ENCODE results near the gene KCNK16. TPM values are rescaled to one million over a fixed set of nuclear protein-coding genes. Genes with fewer than 3 reads are reported as not detected.

Gene KCNK16
- total and polyA plus RNA-seq, 2 donors (not counting 1 experiment from before 2014, with no cell fraction given), result not detected

- 94% methylated on average over 4 of the region's 7 CpGs for WGBS (ENCODE audit: insufficient coverage)
- TF ChIP-seq EZH2 (IDR thresholded peaks at IDR 0.05; ENCODE audit: borderline replicate concordance, insufficient read depth, low read depth, low read length, poor library complexity, severe bottlenecking) (no peak), CTCF (IDR thresholded peaks at IDR 0.05) (no peak)
- intact Hi-C loops (cut with micrococcal nuclease), result no loop called here
- H3K27me3 Mint-ChIP-seq, result peaks cover under 1% of the 10 kb centered on the region
- peaks cover 9% of the 10 kb centered on the region for H3K4me1 Mint-ChIP-seq
- Histone ChIP-seq H3K27me3 (replicated peaks in 1 of 4; ENCODE audit: control extremely low read depth in 1 of 4, control insufficient read depth in 3 of 4, insufficient read depth in 4 of 4, low read length in 3 of 4) (no peaks in the 10 kb centered on the region), H3K4me2 (replicated peaks; ENCODE audit: low read depth, low read length, poor library complexity, severe bottlenecking) (no peak overlapping the region), H3K9ac (ENCODE audit: low read length) (no peak overlapping the region), H3K27ac (ENCODE audit: low read length in 2 of 2) (peak overlapping the region in 1 of 2 donors; percentile 81), H2AFZ (ENCODE audit: insufficient read depth, low read depth, low read length, poor library complexity, severe bottlenecking) (no peak overlapping the region), H3K4me3 (ENCODE audit: control extremely low read depth in 1 of 5, extremely low read depth in 1 of 5, insufficient read depth in 1 of 5, low read depth in 2 of 5, low read length in 4 of 5) (no peak overlapping the region), H3K9me3 (ENCODE audit: control extremely low read depth in 1 of 3, control insufficient read depth in 2 of 3, insufficient read depth in 1 of 3, low read length in 2 of 3) (peaks cover 0 to 10% (median 0%) of the 10 kb centered on the region in 3 donors), H3K4me1 (ENCODE audit: control insufficient read depth in 2 of 2, insufficient read depth in 2 of 2, low read length in 2 of 2) (peaks cover 40 to 42% of the 10 kb centered on the region in 2 donors), H3K36me3 (replicated peaks in 1 of 2; ENCODE audit: control extremely low read depth in 1 of 2, control insufficient read depth in 1 of 2, extremely low read depth in 1 of 2, insufficient read depth in 2 of 2, low read length in 1 of 2) (no peaks in the 10 kb centered on the region), H4K20me1 (ENCODE audit: control insufficient read depth, insufficient read depth, low read length, poor library complexity, severe bottlenecking) (no peaks in the 10 kb centered on the region), H3K79me2 (ENCODE audit: control insufficient read depth, insufficient read depth, low read length) (no peaks in the 10 kb centered on the region)
- peak overlapping the region; percentile 69 for H3K27ac Mint-ChIP-seq
- no peak overlapping the region for H3K4me3 Mint-ChIP-seq
- DNase-seq (no peak), ATAC-seq (ENCODE audit: low read depth) (no peak)
- CTCF ChIA-PET, result interaction anchor here (0.6 kb wide), 1 partner anchor 985 kb away, joined by 3 read pairs; no protein-coding TSS in a partner anchor
- POLR2A ChIA-PET, result no interaction called here
- peaks cover 2% of the 10 kb centered on the region for H3K9me3 Mint-ChIP-seq (ENCODE audit: insufficient read depth)
Observed at GRCh38 chr6:39344821-39345280, 22.3 kb upstream of the KCNK16 start.

- CTCF ChIA-PET, result interaction anchor here (0.9 to 1.4 kb wide), 3 partner anchors 34 to 966 kb away, joined by 3 to 6 read pairs (median 4); no protein-coding TSS in a partner anchor
- H2AFZ ChIP-seq (ENCODE audit: insufficient read depth, low read depth, low read length, poor library complexity, severe bottlenecking), result peak overlapping the region; percentile 74
- Mint-ChIP-seq H3K27ac (peak overlapping the region; percentile 97), H3K4me1 (peaks cover 11% of the 10 kb centered on the region), H3K27me3 (peaks cover 5% of the 10 kb centered on the region), H3K9me3 (ENCODE audit: insufficient read depth) (peaks cover 2% of the 10 kb centered on the region), H3K4me3 (peak overlapping the region; percentile 67)
- intact Hi-C loops (cut with micrococcal nuclease), result no loop called here
- no peaks in the 10 kb centered on the region for H3K36me3 ChIP-seq (replicated peaks in 1 of 2; ENCODE audit: control extremely low read depth in 1 of 2, control insufficient read depth in 1 of 2, extremely low read depth in 1 of 2, insufficient read depth in 2 of 2, low read length in 1 of 2)
- H3K9me3 ChIP-seq (ENCODE audit: control extremely low read depth in 1 of 3, control insufficient read depth in 2 of 3, insufficient read depth in 1 of 3, low read length in 2 of 3), result peaks cover 0 to 10% (median 0%) of the 10 kb centered on the region in 3 donors
- ATAC-seq (ENCODE audit: low read depth) (peak; percentile 24), DNase-seq (no peak)
- no peaks in the 10 kb centered on the region for H4K20me1 ChIP-seq (ENCODE audit: control insufficient read depth, insufficient read depth, low read length, poor library complexity, severe bottlenecking)
- peaks cover 0 to 4% (median 0%) of the 10 kb centered on the region in 4 experiments for H3K27me3 ChIP-seq (replicated peaks in 1 of 4; ENCODE audit: control extremely low read depth in 1 of 4, control insufficient read depth in 3 of 4, insufficient read depth in 4 of 4, low read length in 3 of 4)
- no peaks in the 10 kb centered on the region for H3K79me2 ChIP-seq (ENCODE audit: control insufficient read depth, insufficient read depth, low read length)
- peaks cover 47 to 56% of the 10 kb centered on the region in 2 donors for H3K4me1 ChIP-seq (ENCODE audit: control insufficient read depth in 2 of 2, insufficient read depth in 2 of 2, low read length in 2 of 2)
- H3K4me3 ChIP-seq (ENCODE audit: control extremely low read depth in 1 of 5, extremely low read depth in 1 of 5, insufficient read depth in 1 of 5, low read depth in 2 of 5, low read length in 4 of 5), result peak overlapping the region in 1 of 5 experiments; percentile 24
- H3K27ac ChIP-seq (ENCODE audit: low read length in 2 of 2), result peak overlapping the region; percentile 79 to 81
- no peak for TF ChIP-seq EZH2 (IDR thresholded peaks at IDR 0.05; ENCODE audit: borderline replicate concordance, insufficient read depth, low read depth, low read length, poor library complexity, severe bottlenecking)
- no peak for TF ChIP-seq CTCF (IDR thresholded peaks at IDR 0.05)
- WGBS (ENCODE audit: insufficient coverage), result 83% methylated on average over 9 of the region's 9 CpGs
- peak overlapping the region; percentile 66 for H3K4me2 ChIP-seq (replicated peaks; ENCODE audit: low read depth, low read length, poor library complexity, severe bottlenecking)
- POLR2A ChIA-PET, result no interaction called here
- peak overlapping the region; percentile 24 for H3K9ac ChIP-seq (ENCODE audit: low read length)
Observed at GRCh38 chr6:39343396-39343870, 20.9 kb upstream of the KCNK16 start.

All from B cell (primary cell).